GM08714 (cell line): ENCODE measurements around the gene PRKD2.
"Not testable (repeated sequence)": the region's sequence is repeated elsewhere in the genome, so short reads cannot be mapped to it uniquely, and the experiment has no call there.

Experiments
- H3K4me3 ChIP-seq: fragments of 200-500 bp; sonication (Bioruptor generic); 2 replicates; pipeline ENCODE4 v1.5.1; 2014; ENCODE audit warnings: mild to moderate bottlenecking, low read length, inconsistent platforms
- ZNF274 ChIP-seq: IDR thresholded peaks from 2 replicates; pipeline ENCODE4 v1.6.1; 2012; ENCODE audit warnings: mild to moderate bottlenecking, low read depth, low read length

The PRKD2 gene

DNA sequence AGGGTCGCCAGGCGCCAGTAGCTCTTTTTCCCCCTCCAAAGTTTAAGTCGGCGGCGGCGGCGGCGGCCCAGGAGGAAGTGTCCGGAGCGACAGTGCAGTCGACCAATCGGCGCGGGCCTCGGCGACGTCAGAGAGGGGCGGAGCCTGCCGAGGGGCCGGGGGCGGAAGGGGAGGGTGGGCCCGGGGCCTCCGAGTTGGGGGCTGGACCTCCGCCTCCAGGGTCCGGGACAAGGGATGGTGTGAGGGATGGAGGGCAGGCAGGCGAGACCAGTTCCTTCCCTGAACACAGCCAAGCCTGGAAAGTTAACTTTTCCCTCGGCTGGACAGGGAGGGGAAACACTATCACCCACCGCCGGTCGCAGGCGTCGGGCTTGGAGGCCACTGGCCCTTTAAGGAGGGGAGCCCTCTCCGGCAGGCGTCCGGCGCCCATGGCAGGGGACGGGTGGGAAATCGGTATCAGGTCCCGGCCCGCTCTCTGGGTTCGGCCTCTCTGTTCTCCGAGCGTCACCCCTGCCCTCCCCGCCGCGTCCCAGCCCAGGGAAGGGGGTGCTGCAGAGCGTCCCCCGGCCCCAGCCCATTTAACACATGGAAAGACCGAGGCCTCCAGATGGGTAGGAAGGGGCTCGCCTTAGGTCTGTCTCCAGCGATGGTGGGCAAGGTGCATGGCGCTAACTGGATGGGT is at the start of gene PRKD2:
Gene PRKD2 (minus strand): TSS at position 81 of the 682 bp plus-strand sequence. CDS start 744 bp downstream, outside the sequence.
- no peak for TF ChIP-seq ZNF274
- H3K4me3 ChIP-seq = peak within 1 kb of the TSS; percentile 97

DNA sequence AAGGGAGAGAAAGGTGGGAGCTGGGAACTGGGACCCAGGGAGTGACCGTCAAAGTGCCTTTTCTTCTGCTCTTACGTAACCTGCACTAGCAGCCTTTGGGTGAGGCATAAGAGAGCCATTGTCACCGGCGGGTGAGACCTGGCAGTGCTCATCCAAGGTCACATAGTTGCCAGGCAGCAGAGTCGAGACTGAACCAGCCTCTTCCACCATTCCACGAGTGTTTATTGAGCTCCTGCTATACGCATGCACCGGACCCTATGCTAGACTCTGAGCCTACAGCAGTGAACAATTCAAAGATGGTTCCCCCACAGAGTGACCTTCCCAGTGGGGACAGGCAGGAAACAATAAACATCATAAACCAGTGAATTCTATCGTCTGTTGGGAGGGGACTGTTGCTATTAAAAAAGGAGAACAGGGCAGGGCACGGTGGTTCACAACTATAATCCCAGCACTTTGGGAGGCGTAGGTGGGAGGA is 47.9 kb upstream of the PRKD2 start:
- no peak overlapping the region for H3K4me3 ChIP-seq
- TF ChIP-seq ZNF274 = no peak

DNA sequence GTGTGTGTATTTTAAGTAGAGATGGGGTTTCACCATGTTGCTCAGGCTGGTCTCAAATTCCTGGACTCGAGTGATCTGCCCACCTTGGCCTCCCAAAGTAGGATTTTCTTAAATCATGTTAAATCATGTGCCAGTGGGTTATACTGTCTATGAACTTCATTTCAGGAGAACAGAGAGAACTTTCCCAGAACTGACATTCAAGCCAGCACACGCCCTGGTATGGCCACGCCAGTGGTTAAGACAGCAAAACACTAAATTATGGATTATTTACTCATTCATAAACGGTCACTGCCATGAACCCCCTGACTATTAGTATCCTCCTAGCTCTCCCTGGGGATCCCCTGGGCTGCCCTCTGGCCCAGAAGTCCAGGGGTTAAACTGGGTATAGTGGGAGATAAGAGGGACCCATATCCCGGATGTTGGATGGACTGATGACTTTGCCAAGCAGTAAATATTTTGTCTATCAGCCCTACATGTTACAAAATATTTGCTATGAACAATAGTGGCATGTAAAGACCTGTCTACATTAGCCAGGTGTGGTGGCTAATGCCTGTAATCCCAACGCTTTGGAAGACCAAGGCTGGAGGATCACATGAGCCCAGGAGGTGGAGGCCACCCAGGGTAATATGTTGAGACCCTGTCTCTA is 45.5 kb upstream of the PRKD2 start:
- no peak for TF ChIP-seq ZNF274
- no peak overlapping the region for H3K4me3 ChIP-seq

DNA sequence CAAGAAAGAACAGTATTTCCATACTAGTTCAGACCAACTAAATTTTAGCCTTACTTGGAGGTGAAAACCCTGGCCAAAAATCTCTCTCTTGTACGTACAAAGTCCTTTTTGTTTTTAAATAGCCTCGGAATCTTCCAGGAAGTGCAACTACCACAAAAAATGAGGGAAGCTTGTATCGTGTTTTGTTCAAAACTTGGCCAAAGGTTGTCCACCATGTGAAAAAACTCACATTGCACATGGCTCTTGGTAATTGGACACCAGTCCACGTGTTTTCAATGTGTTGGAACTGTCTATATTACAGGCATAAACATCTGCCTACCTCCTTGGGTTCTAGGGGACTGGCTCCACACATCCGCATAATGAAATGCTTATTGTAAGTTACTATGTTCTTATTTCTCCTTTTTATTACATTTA is 44.5 kb upstream of the PRKD2 start:
- H3K4me3 ChIP-seq = no peak overlapping the region
- TF ChIP-seq ZNF274 = no peak

- not testable (repeated sequence) for H3K4me3 ChIP-seq
Measured at GRCh38 chr19:46760897-46761296, 44.0 kb upstream of the PRKD2 start.

DNA sequence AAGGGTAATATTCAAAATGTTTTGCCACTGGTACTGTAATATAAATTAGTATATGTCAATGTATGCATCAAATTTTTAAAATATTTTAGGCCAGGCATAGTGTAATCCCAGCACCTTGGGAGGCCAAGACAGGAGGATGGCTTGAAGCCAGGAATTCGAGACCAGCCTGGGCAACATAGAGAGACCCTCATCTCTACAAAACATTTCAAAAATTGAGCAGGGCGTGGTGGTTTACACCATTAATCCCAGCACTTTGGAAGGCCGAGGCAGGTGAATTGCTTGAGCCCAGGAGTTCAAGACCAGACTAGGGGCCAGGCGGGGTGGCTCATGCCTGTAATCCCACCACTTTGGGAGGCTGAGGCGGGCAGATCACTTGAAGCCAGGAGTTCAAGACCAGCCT is 43.4 kb upstream of the PRKD2 start:
- no peak overlapping the region for H3K4me3 ChIP-seq
- TF ChIP-seq ZNF274 = no peak

GRCh38 chr19:46759817-46760333 is 43.0 kb upstream of the PRKD2 start:
- H3K4me3 ChIP-seq = no peak overlapping the region
- no peak for TF ChIP-seq ZNF274

GRCh38 chr19:46759206-46759605 is 42.3 kb upstream of the PRKD2 start:
- no peak overlapping the region for H3K4me3 ChIP-seq
- no peak for TF ChIP-seq ZNF274

DNA sequence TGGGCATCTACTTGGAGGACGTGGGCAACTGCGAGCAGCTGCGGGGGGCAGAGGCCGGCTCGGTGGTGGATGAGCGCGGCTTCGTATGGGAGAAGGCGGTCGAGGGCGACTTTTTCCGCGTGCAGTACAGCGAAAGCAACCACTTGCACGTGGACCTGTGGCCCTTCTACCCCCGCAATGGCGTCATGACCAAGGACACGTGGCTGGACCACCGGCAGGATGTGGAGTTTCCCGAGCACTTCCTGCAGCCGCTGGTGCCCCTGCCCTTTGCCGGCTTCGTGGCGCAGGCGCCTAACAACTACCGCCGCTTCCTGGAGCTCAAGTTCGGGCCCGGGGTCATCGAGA is 39.6 kb upstream of the PRKD2 start:
- no peak for TF ChIP-seq ZNF274
- H3K4me3 ChIP-seq = no peak overlapping the region

- no peak overlapping the region for H3K4me3 ChIP-seq
- no peak for TF ChIP-seq ZNF274
Measured at GRCh38 chr19:46755853-46756543, 39.1 kb upstream of the PRKD2 start.

DNA sequence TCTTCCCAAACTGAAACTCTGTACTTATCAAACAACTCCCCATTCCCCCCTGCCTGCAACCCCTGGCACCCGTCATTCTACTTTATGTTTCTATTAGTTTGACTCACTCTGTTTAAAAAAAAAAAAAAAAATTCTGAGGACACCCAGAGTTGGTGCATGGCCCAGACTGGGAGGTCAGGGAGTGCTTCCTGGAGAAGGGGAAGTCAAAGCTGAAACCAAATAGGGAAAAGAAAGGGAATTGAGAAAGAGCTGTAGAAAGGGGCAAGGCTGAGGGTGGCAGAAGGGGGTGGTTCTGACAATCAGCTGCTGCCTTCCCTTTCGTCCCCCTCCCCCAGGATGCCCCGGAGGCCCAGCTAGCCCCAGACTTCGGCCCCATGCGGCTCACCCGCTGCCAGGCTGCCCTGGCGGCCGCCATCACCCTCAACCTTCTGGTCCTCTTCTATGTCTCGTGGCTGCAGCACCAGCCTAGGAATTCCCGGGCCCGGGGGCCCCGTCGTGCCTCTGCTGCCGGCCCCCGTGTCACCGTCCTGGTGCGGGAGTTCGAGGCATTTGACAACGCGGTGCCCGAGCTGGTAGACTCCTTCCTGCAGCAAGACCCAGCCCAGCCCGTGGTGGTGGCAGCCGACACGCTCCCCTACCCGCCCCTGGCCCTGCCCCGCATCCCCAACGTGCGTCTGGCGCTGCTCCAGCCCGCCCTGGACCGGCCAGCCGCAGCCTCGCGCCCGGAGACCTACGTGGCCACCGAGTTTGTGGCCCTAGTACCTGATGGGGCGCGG is 38.4 kb upstream of the PRKD2 start:
- TF ChIP-seq ZNF274 = no peak
- no peak overlapping the region for H3K4me3 ChIP-seq

DNA sequence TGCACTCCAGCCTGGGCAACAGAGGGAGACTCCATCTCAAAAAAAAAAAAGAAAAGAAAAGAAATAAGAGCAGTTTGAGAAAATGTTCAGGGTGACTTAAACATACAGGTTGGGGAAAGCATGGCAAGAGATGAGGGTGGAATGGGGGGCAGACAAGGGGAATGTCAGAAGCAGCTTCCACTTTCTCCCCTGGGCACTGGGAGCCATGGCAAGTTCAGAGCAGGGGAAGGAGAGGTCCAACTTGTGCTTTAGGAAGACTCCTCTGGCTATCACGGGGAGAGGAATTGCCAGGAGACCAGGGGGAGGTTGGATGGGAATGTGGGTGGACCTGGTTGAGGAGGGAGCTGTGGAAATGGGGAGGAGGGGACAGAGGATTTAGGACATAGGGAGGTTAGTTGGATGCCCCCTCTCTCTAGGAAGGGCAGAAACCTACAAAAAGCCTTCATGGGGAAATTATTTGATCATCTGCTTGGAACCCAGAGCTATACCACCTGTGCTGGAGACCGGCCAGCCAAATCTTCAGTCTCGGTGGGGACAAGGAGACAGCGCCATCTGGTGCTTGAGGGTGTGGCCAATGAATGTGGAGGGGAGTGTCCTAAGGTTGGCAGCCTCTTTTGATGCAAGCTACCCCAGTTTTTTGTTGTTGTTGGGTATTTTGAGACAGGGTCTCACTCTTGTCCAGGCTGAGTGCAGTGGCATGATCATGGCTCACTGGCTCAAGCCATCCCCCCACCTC is 36.7 kb upstream of the PRKD2 start:
- H3K4me3 ChIP-seq = no peak overlapping the region
- TF ChIP-seq ZNF274 = no peak

- H3K4me3 ChIP-seq = no peak overlapping the region
- no peak for TF ChIP-seq ZNF274
Measured at GRCh38 chr19:46748325-46749109, 31.6 kb upstream of the PRKD2 start.
